Endothelial cell of umbilical vein (primary cell): ENCODE results near the gene POMC. TPM values are rescaled to one million over a fixed set of nuclear protein-coding genes. Genes with fewer than 3 reads are reported as not detected.

Experiments
- BruUV-seq: library from RNA; stranded (reverse); fragments of 400-500 nt; replicated peaks from 2 replicates; lab custom pipeline; 2021; lab: Mats Ljungman, UMichigan
- CTCF ChIA-PET: fragments of 300-600, 350-600 bp; sonication (Branson Sonifier 250); formaldehyde crosslinking; loops from one replicate; lab custom pipeline; 2021; ENCODE audit warnings: antibody characterized with exemption, inconsistent platforms; lab: Charles Lee
- POLR2A ChIA-PET: fragments of 300-600, 350-600 bp; sonication (Branson Sonifier 250); formaldehyde crosslinking; loops from one replicate; lab custom pipeline; 2021; ENCODE audit warnings: antibody characterized with exemption, inconsistent platforms; lab: Charles Lee
- DNase-seq: peaks from one replicate; pipeline ENCODE4 v3.0.0-alpha.2; 2011; ENCODE audit warnings: low read depth, low spot score
- FAIRE-seq: peaks from 2 replicates; lab custom pipeline; 2011; peaks lifted over from hg19 to GRCh38; lab: Jason Lieb, UNC
- H2AFZ ChIP-seq: 2 replicates; pipeline ENCODE4 v1.6.0; 2012; ENCODE audit warnings: low read depth, low read length, control low read depth, inconsistent platforms
- H3K27ac ChIP-seq: 2 replicates; pipeline ENCODE4 v1.5.1; 2011; ENCODE audit warnings: low read depth, mild to moderate bottlenecking, control low read depth, low read length, moderate library complexity; ENCODE audit not compliant: insufficient read depth
- H3K27me3 ChIP-seq, 2 experiments: 2 replicates each; pipeline versions ENCODE4 v1.6.0 to v1.6.1; 2011; ENCODE audit warnings: low read length in 2 of 2, mixed read lengths in 1 of 2; ENCODE audit not compliant: control insufficient read depth in 2 of 2, insufficient read depth in 2 of 2
- H3K36me3 ChIP-seq, 2 experiments: 2 replicates in 1 of 2; 3 replicates in 1 of 2; pipeline ENCODE4 v1.5.1; 2011; ENCODE audit warnings: low read length in 2 of 2, mild to moderate bottlenecking in 1 of 2, moderate library complexity in 1 of 2; ENCODE audit not compliant: control insufficient read depth in 2 of 2, insufficient read depth in 2 of 2; ENCODE audit errors: extremely low read depth in 1 of 2
- H3K4me1 ChIP-seq: 3 replicates; pipeline ENCODE4 v1.5.1; 2011; ENCODE audit warnings: mild to moderate bottlenecking, low read length; ENCODE audit not compliant: control insufficient read depth, insufficient read depth; ENCODE audit errors: extremely low read depth
- H3K4me2 ChIP-seq: 2 replicates; pipeline ENCODE4 v1.6.1; 2011; ENCODE audit warnings: low read length, control low read depth, mixed read lengths; ENCODE audit not compliant: insufficient read depth
- H3K4me3 ChIP-seq, 3 experiments: fragments of 200-600 bp in 1 of 3; sonication (generic), shearing (Covaris generic) in 1 of 3; replicated peaks in 1 of 3; 2 replicates each; pipeline ENCODE4 v1.5.1; 2011 to 2016; ENCODE audit warnings: control low read depth in 3 of 3, low read length in 3 of 3, mild to moderate bottlenecking in 2 of 3, inconsistent platforms in 1 of 3, low read depth in 1 of 3, moderate library complexity in 1 of 3; ENCODE audit not compliant: insufficient read depth in 1 of 3
- H3K79me2 ChIP-seq: 2 replicates; pipeline ENCODE4 v1.6.0; 2012; ENCODE audit warnings: low read length, inconsistent platforms; ENCODE audit not compliant: control insufficient read depth, insufficient read depth
- H3K9ac ChIP-seq: replicated peaks from 2 replicates; pipeline ENCODE3; 2011; ENCODE audit warnings: low read length, control low read depth; ENCODE audit not compliant: insufficient read depth; ENCODE audit errors: extremely low read depth
- H3K9me1 ChIP-seq: replicated peaks from 3 replicates; pipeline ENCODE4 v1.6.0; 2011; ENCODE audit warnings: mild to moderate bottlenecking, low read length; ENCODE audit not compliant: control insufficient read depth, insufficient read depth; ENCODE audit errors: extremely low read depth
- H3K9me3 ChIP-seq: replicated peaks from 2 replicates; pipeline ENCODE4 v1.5.1; 2012; ENCODE audit warnings: low read length, inconsistent platforms; ENCODE audit not compliant: control insufficient read depth, insufficient read depth
- H4K20me1 ChIP-seq: replicated peaks from 2 replicates; pipeline ENCODE3; 2011; ENCODE audit warnings: mild to moderate bottlenecking, low read length; ENCODE audit not compliant: control insufficient read depth, insufficient read depth; ENCODE audit errors: extremely low read depth
- CTCF ChIP-seq, 2 donors: IDR thresholded peaks; 1 replicate in 1 of 2; 2 replicates in 1 of 2; pipeline ENCODE4 v1.5.1; 2011; ENCODE audit warnings: low read length in 2 of 2, mild to moderate bottlenecking in 2 of 2, moderate library complexity in 2 of 2, control low read depth in 1 of 2, inconsistent platforms in 1 of 2, low read depth in 1 of 2; ENCODE audit not compliant: insufficient read depth in 1 of 2; ENCODE audit errors: extremely low read depth in 1 of 2
- EZH2 ChIP-seq: IDR thresholded peaks from 2 replicates; pipeline ENCODE4 v1.6.1; 2012; ENCODE audit warnings: borderline replicate concordance, low read depth, mild to moderate bottlenecking, moderate library complexity, low read length, inconsistent platforms; ENCODE audit not compliant: severe bottlenecking
- FOS ChIP-seq: IDR thresholded peaks from 2 replicates; pipeline ENCODE4 v1.6.1; 2011; ENCODE audit warnings: mild to moderate bottlenecking, low read length, moderate library complexity, borderline replicate concordance; ENCODE audit not compliant: insufficient read depth
- GATA2 ChIP-seq: IDR thresholded peaks from 2 replicates; pipeline ENCODE4 v1.7.0; 2011; ENCODE audit warnings: low read depth, mild to moderate bottlenecking, moderate library complexity, mixed read lengths, low read length; ENCODE audit not compliant: insufficient read length, insufficient read depth
- JUN ChIP-seq: IDR thresholded peaks from 2 replicates; pipeline ENCODE4 v1.6.1; 2011; ENCODE audit warnings: borderline replicate concordance, low read depth; ENCODE audit not compliant: insufficient read length, insufficient read depth
- MAX ChIP-seq: IDR thresholded peaks from 2 replicates; pipeline ENCODE4 v1.6.1; 2011; ENCODE audit not compliant: insufficient read depth, insufficient read length
- MYC ChIP-seq: IDR thresholded peaks from one replicate; pipeline ENCODE4 v1.6.1; 2011; ENCODE audit warnings: mild to moderate bottlenecking, low read depth, low read length
- POLR2A ChIP-seq: IDR thresholded peaks from 2 replicates; pipeline ENCODE4 v1.6.1; 2012; ENCODE audit warnings: low read depth, mild to moderate bottlenecking, control low read depth, low read length
- POLR2AphosphoS5 ChIP-seq: IDR thresholded peaks from 2 replicates; pipeline ENCODE4 v1.6.1; 2012; ENCODE audit warnings: low read depth, mild to moderate bottlenecking, control low read depth, low read length, moderate library complexity; ENCODE audit not compliant: insufficient read depth
- dilution Hi-C: fragments of 300-500 bp; cut with MboI; formaldehyde crosslinking; loops from one replicate; pipeline ENCODE4 v1.15.0; 2019; ENCODE audit warnings: low sequenced_read_pairs; ENCODE audit not compliant: extremely low pct_ligation_motif_present
- intact Hi-C: fragments of 100-400 bp; cut with micrococcal nuclease; formaldehyde crosslinking; loops from one replicate; pipeline ENCODE4 v1.10.0; 2022
- polyA plus RNA-seq, 4 experiments: library from polyadenylated mRNA; depleted of rRNA in 3 of 4; stranded (reverse) in 3 of 4; unstranded in 1 of 4; fragments of >200 nt; gene quantifications; 2 replicates each; pipeline versions ENCODE4 v1.2.1 to v1.2.3, GENCODE V29; 2011 to 2012; ENCODE audit warnings: missing spikeins in 1 of 4
- total RNA-seq: library from RNA; stranded (reverse); gene quantifications from 2 replicates; pipeline ENCODE4 v1.2.3, GENCODE V29; 2021

POMC gene
- total and polyA plus RNA-seq, 2 donors (not counting 3 experiments of a cell fraction or from before 2014, with no cell fraction given): 2.4 to 2.7 TPM

GRCh38 chr2:25201265-25201664, 32.9 kb upstream of the POMC start:
- H3K36me3 ChIP-seq: no peaks in the 10 kb centered on the region
- H3K4me2 ChIP-seq: no peak overlapping the region
- CTCF ChIA-PET: interaction anchor here (1.4 kb wide), 1 partner anchor 72 kb away, joined by 4 read pairs; no protein-coding TSS in a partner anchor
- FAIRE-seq (peak; percentile 69), DNase-seq (no peak)
- no peaks in the 10 kb centered on the region for H3K9me1 ChIP-seq
- POLR2A ChIA-PET: no interaction called here
- no peak overlapping the region for H3K9ac ChIP-seq
- BruUV-seq: no TSS peak
- H3K27ac ChIP-seq: no peak overlapping the region
- no peak overlapping the region for H2AFZ ChIP-seq
- TF ChIP-seq CTCF (IDR thresholded peaks at IDR 0.05; ENCODE audit: extremely low read depth in 1 of 2, insufficient read depth in 1 of 2, low read depth in 1 of 2, low read length in 2 of 2) (peak in 1 of 2 donors; percentile 21), MYC (no peak)
- intact Hi-C loops (no loop called here), dilution Hi-C loops (no loop called here)
- no peaks in the 10 kb centered on the region for H3K9me3 ChIP-seq
- H3K27me3 ChIP-seq: no peaks in the 10 kb centered on the region
- H3K79me2 ChIP-seq: no peaks in the 10 kb centered on the region
- no peaks in the 10 kb centered on the region for H3K4me1 ChIP-seq
- H3K4me3 ChIP-seq: no peak overlapping the region
- H4K20me1 ChIP-seq: no peaks in the 10 kb centered on the region

- Histone ChIP-seq H3K9ac (no peak overlapping the region), H3K79me2 (no peaks in the 10 kb centered on the region), H3K36me3 (no peaks in the 10 kb centered on the region), H3K4me3 (no peak overlapping the region), H3K9me1 (no peaks in the 10 kb centered on the region), H3K4me1 (no peaks in the 10 kb centered on the region), H4K20me1 (no peaks in the 10 kb centered on the region), H3K27ac (no peak overlapping the region), H3K9me3 (no peaks in the 10 kb centered on the region), H3K27me3 (no peaks in the 10 kb centered on the region), H3K4me2 (no peak overlapping the region), H2AFZ (no peak overlapping the region)
- POLR2A ChIA-PET: no interaction called here
- FAIRE-seq (no peak), DNase-seq (no peak)
- CTCF ChIA-PET: interaction anchor here (1.0 kb wide), 1 partner anchor 223 kb away, joined by 3 read pairs; no protein-coding TSS in a partner anchor
- intact Hi-C loops: loop anchor here (5.0 to 10.0 kb wide), 2 partner anchors 156 to 584 kb away; partner anchors contain the start of gene EFR3B
- BruUV-seq: no TSS peak
- TF ChIP-seq POLR2AphosphoS5: no peak
- TF ChIP-seq MAX: no peak
- no peak for TF ChIP-seq MYC
- TF ChIP-seq POLR2A: no peak
- no peak for TF ChIP-seq FOS
- no peak for TF ChIP-seq CTCF (IDR thresholded peaks at IDR 0.05; ENCODE audit: extremely low read depth in 1 of 2, insufficient read depth in 1 of 2, low read depth in 1 of 2, low read length in 2 of 2)
- TF ChIP-seq EZH2: no peak
- TF ChIP-seq GATA2: no peak
- no peak for TF ChIP-seq JUN
- dilution Hi-C loops: no loop called here
These were observed 30.2 kb upstream of the POMC start for GRCh38 chr2:25198576-25198975.
